Skeletal muscle satellite cell (primary cell): Measurements from ENCODE around the gene ATP6V1B1.
"Not testable (repeated sequence)": the region's sequence is repeated elsewhere in the genome, so short reads cannot be mapped to it uniquely, and the experiment has no call there.

Experiments
- H3K27me3 ChIP-seq: 2 replicates; pipeline ENCODE4 v1.7.0; 2013; ENCODE audit warnings: low read length; ENCODE audit not compliant: control insufficient read depth, insufficient read depth
- H3K36me3 ChIP-seq: 2 replicates; pipeline ENCODE4 v1.7.0; 2013; ENCODE audit warnings: mild to moderate bottlenecking, control low read depth, low read length; ENCODE audit not compliant: insufficient read depth
- H3K4me1 ChIP-seq: 2 replicates; pipeline ENCODE4 v1.7.0; 2013; ENCODE audit warnings: low read length; ENCODE audit not compliant: control insufficient read depth, insufficient read depth
- H3K4me2 ChIP-seq: 2 replicates; pipeline ENCODE4 v1.7.0; 2013; ENCODE audit warnings: mild to moderate bottlenecking, low read length
- H3K4me3 ChIP-seq: 2 replicates; pipeline ENCODE4 v1.7.0; 2013; ENCODE audit warnings: low read length
- H3K9ac ChIP-seq: 2 replicates; pipeline ENCODE4 v1.7.0; 2013; ENCODE audit warnings: mild to moderate bottlenecking, low read depth, low read length, moderate library complexity
- H3K9me3 ChIP-seq: replicated peaks from 2 replicates; pipeline ENCODE4 v1.7.0; 2013; ENCODE audit warnings: mild to moderate bottlenecking, control low read depth, low read length

The ATP6V1B1 gene

DNA sequence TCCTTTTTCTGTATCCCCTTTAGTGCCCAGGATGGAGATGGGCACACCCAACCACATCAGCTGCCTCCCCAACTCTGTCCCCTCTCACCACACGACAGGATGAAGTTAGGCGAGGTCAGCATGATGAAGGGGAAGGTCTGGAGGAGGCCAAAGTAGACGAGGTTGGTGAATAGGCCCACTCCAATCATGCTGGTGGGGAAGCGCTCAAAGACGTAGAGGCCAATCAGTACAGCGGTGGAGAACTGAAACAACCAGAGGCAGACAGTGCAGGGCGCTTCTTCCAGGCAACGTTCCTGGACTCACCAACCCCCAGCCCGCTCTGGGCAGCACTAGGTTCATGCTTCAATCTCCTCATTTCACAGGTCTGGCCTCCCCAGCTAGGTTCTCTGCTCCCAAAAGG is 56.0 kb downstream of the ATP6V1B1 start:
- no peaks in the 10 kb centered on the region for H3K9me3 ChIP-seq
- peaks cover 33% of the 10 kb centered on the region for H3K36me3 ChIP-seq
- H3K4me3 ChIP-seq = no peak overlapping the region
- H3K9ac ChIP-seq = no peak overlapping the region
- H3K4me2 ChIP-seq = no peak overlapping the region
- peaks cover 15% of the 10 kb centered on the region for H3K4me1 ChIP-seq
- H3K27me3 ChIP-seq = no peaks in the 10 kb centered on the region

- H3K36me3 ChIP-seq = peaks cover 21% of the 10 kb centered on the region
- H3K27me3 ChIP-seq = no peaks in the 10 kb centered on the region
- H3K4me3 ChIP-seq = peak overlapping the region; percentile 94
- peak overlapping the region; percentile 96 for H3K4me2 ChIP-seq
- peak overlapping the region; percentile 93 for H3K9ac ChIP-seq
- H3K4me1 ChIP-seq = peaks cover 15% of the 10 kb centered on the region
- H3K9me3 ChIP-seq = no peaks in the 10 kb centered on the region
Measured at GRCh38 chr2:70992945-70993853, 57.5 kb downstream of the ATP6V1B1 start.

DNA sequence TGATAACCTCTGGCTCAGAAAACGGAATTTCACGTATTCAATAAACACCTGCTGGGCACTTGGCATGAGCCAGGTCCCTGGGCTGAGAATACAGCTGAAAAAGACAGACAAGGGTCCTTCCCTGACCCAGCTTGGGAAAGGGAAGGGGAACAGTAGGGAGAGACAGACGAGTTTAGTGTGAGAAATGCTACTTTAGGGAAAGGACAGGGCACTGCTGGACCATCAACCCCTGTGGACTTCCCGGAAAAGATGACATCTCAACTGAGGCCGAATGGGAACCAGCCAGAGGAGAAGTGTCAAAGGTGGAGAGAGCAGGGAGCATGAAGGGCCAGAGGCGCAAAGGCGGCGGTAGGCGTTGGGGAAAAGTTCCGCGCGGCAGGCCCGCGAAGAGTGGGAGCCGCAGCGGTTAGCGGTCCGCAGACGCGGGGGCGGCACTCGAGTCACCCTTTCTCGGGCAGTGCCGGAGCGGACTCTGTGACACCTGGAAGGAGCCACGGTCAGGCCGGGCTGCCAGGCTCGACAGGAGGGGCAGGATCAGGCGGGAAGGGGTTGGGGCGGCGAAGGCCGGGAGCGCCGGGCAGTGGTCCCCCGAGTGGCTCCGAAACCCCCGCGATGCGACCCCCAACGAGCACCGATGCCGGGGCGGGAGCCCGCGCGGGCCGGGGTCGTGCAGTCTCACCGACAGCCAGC is 58.5 kb downstream of the ATP6V1B1 start:
- Histone ChIP-seq H3K4me3 (peak overlapping the region; percentile 94), H3K4me1 (peaks cover 15% of the 10 kb centered on the region), H3K9me3 (no peaks in the 10 kb centered on the region), H3K36me3 (peaks cover 11% of the 10 kb centered on the region), H3K4me2 (peak overlapping the region; percentile 96), H3K27me3 (peaks cover 3% of the 10 kb centered on the region), H3K9ac (peak overlapping the region; percentile 93)

GRCh38 chr2:70994699-70995425 is 59.2 kb downstream of the ATP6V1B1 start, which contains the start of gene TEX261:
TEX261 (minus strand) TSS chr2:70994873; CDS start chr2:70994757, 116 bp downstream.
- peak within 1 kb of the TSS; percentile 93 for H3K9ac ChIP-seq
- H3K4me2 ChIP-seq = peak within 1 kb of the TSS; percentile 96
- peaks cover 4% of the 10 kb centered on the region for H3K36me3 ChIP-seq
- H3K9me3 ChIP-seq = no peaks in the 10 kb centered on the region
- H3K4me3 ChIP-seq = peak within 1 kb of the TSS; percentile 94
- H3K27me3 ChIP-seq = peaks cover 3% of the 10 kb centered on the region
- H3K4me1 ChIP-seq = peaks cover 15% of the 10 kb centered on the region

DNA sequence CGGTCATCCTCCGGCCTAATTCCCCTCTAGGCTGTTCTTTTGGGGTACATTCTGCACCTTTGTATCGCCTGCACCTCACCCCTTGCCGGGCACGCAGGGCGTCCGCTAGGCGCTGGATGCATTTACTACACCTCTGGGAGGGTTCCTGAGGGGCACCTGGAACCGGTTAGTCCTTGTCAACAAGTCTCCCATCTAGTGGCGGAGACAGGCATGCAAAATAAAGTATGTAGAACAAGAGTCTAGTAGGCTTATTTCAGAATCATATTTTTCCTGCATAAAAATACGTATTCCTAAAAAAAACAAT is 59.7 kb downstream of the ATP6V1B1 start:
- peaks cover 15% of the 10 kb centered on the region for H3K4me1 ChIP-seq
- H3K4me3 ChIP-seq = peak overlapping the region; percentile 94
- H3K9me3 ChIP-seq = no peaks in the 10 kb centered on the region
- H3K36me3 ChIP-seq = no peaks in the 10 kb centered on the region
- peak overlapping the region; percentile 94 for H3K4me2 ChIP-seq
- H3K9ac ChIP-seq = peak overlapping the region; percentile 76
- peaks cover 3% of the 10 kb centered on the region for H3K27me3 ChIP-seq

DNA sequence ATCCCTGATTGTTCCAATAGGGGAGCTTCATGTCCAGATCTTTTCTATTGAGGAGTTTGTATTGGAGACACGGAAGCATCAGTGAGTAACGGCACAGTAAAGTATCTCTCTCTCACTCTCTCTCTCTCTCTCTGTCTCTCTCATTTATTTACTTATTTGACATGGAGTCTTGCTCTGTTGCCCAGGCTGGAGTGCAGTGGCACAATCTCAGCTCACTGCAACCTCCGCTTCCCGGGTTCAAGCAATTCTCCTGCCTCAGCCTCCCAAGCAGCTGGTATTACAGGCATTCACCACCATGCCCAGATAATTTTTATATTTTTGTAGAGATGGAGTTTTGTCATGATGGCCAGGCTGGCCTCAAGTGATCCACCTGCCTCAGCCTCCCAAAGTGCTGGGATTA is 63.2 kb downstream of the ATP6V1B1 start:
- peaks cover 14% of the 10 kb centered on the region for H3K27me3 ChIP-seq
- H3K36me3 ChIP-seq, H3K9me3 ChIP-seq, H3K9ac ChIP-seq, H3K4me2 ChIP-seq, H3K4me1 ChIP-seq, H3K4me3 ChIP-seq: not testable (repeated sequence)

DNA sequence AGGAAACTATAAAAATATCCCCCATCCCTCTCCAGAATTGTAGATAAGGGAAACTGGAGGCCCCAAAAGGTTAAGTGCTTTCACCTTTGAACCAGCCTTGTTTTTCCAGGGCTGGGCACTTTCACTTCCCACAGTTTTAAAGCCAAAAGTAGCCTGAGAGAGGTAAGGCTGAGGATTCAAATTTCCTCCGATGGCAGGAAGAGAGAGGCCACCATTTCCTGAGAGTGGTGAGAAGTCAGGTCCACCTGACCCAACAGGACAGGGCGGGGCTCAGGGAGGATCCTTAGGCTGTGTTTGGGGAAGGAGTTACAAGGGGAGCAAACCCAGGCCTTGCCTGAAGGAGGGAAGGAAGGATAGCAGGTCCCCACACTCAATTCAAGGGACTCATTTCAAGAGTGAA is 63.7 kb downstream of the ATP6V1B1 start:
- Histone ChIP-seq H3K27me3 (peaks cover 18% of the 10 kb centered on the region), H3K36me3 (no peaks in the 10 kb centered on the region), H3K4me2 (no peak overlapping the region), H3K9ac (no peak overlapping the region), H3K4me3 (no peak overlapping the region), H3K9me3 (no peaks in the 10 kb centered on the region), H3K4me1 (peaks cover 7% of the 10 kb centered on the region)

DNA sequence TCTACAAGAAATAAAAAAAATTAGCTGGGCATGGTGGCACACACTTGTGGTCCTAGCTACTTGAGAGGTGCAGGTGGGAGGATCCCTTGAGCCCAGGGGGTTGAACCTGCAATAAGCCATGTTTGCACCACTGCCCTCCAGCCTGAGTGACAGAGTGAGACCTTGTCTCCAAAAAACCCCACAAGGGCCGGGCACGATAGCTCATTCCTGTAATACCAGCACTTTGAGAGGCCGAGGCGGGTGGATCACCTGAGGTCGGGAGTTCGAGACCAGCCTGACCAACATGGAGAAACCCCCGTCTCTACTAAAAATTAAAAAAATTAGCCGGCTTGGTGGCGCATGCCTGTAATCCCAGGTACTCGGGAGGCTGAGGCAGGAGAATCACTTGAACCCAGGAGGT is 64.2 kb downstream of the ATP6V1B1 start:
- H3K4me1 ChIP-seq, H3K36me3 ChIP-seq, H3K4me2 ChIP-seq, H3K9me3 ChIP-seq, H3K9ac ChIP-seq, H3K4me3 ChIP-seq: not testable (repeated sequence)
- H3K27me3 ChIP-seq = peaks cover 20% of the 10 kb centered on the region

GRCh38 chr2:71000780-71001591 is 65.3 kb downstream of the ATP6V1B1 start:
- Histone ChIP-seq H3K4me2 (peak overlapping the region; percentile 81), H3K4me3 (peak overlapping the region; percentile 63), H3K27me3 (peaks cover 20% of the 10 kb centered on the region), H3K36me3 (no peaks in the 10 kb centered on the region), H3K9me3 (no peaks in the 10 kb centered on the region), H3K9ac (peak overlapping the region; percentile 5), H3K4me1 (peaks cover 4% of the 10 kb centered on the region)

GRCh38 chr2:71001592-71001927 is 65.9 kb downstream of the ATP6V1B1 start:
- Histone ChIP-seq H3K36me3 (no peaks in the 10 kb centered on the region), H3K4me3 (no peak overlapping the region)

More at GRCh38 chr2:71001592-71001927, 65.9 kb downstream of the ATP6V1B1 start:
- Histone ChIP-seq H3K9me3 (no peaks in the 10 kb centered on the region), H3K4me1 (peaks cover 4% of the 10 kb centered on the region), H3K27me3 (peaks cover 20% of the 10 kb centered on the region), H3K4me2 (no peak overlapping the region), H3K9ac (no peak overlapping the region)
